ENCODE data around the gene MYO7A. TPM values are rescaled to one million over a fixed set of nuclear protein-coding genes. Genes with fewer than 3 reads are reported as not detected.

MYO7A gene
- total RNA-seq, 1 donor: 0.43 TPM

- no peak overlapping the region for H3K4me3 ChIP-seq (ENCODE audit: low read depth, low read length)
- no peak for DNase-seq (ENCODE audit: low read depth)
- TF ChIP-seq CTCF (IDR thresholded peaks at IDR 0.05; ENCODE audit: insufficient read depth, low read depth, low read length): no peak
These were observed 44.0 kb downstream of the MYO7A start for GRCh38 chr11:77171885-77172665.

GRCh38 chr11:77172666-77172982 is 44.6 kb downstream of the MYO7A start:
- H3K4me3 ChIP-seq (ENCODE audit: low read depth, low read length): no peak overlapping the region
- TF ChIP-seq CTCF (IDR thresholded peaks at IDR 0.05; ENCODE audit: insufficient read depth, low read depth, low read length): no peak
- no peak for DNase-seq (ENCODE audit: low read depth)

DNA sequence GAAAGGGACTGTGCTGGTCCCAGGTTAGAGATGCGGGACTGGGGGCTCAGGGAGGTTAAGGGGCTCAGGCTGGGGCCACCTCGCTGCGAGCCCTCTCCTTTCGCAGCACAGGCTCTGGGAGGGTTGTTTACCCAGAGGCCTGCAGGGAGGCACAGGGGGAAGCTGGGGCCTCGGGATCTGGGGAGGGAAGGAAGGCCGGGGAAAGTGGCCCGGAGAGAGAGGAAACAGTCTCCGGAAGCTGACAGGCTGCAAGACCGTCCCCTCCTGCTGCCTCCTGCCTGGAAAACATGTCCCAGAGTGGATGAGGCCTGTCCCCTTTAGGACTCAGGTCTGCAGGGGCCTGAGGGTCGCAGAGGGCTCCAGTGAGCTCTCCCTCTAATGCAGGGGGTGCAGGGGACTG is 45.4 kb downstream of the MYO7A start:
- no peak for TF ChIP-seq CTCF (IDR thresholded peaks at IDR 0.05; ENCODE audit: insufficient read depth, low read depth, low read length)
- DNase-seq (ENCODE audit: low read depth): no peak
- no peak overlapping the region for H3K4me3 ChIP-seq (ENCODE audit: low read depth, low read length)

DNA sequence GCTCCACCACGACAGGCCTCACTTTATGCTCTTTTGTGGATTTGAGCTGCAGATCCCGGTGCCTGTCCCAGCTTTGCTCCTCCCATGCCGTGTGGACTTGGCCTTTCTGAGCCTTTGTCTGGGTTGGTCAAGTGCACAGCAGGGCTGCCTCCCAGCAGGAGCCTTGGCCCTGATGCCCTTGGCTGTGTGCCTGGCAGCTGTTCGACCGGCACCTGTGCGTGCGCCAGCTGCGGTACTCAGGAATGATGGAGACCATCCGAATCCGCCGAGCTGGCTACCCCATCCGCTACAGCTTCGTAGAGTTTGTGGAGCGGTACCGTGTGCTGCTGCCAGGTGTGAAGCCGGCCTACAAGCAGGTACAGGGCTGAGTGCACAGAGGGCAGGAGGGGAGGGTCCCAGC is 46.5 kb downstream of the MYO7A start:
- DNase-seq (ENCODE audit: low read depth): no peak
- no peak for TF ChIP-seq CTCF (IDR thresholded peaks at IDR 0.05; ENCODE audit: insufficient read depth, low read depth, low read length)
- no peak overlapping the region for H3K4me3 ChIP-seq (ENCODE audit: low read depth, low read length)

GRCh38 chr11:77175021-77175842 is 47.2 kb downstream of the MYO7A start:
- TF ChIP-seq CTCF (IDR thresholded peaks at IDR 0.05; ENCODE audit: insufficient read depth, low read depth, low read length): no peak
- DNase-seq (ENCODE audit: low read depth): no peak
- H3K4me3 ChIP-seq (ENCODE audit: low read depth, low read length): no peak overlapping the region

GRCh38 chr11:77175869-77176539 is 48.0 kb downstream of the MYO7A start:
- H3K4me3 ChIP-seq (ENCODE audit: low read depth, low read length): no peak overlapping the region
- DNase-seq (ENCODE audit: low read depth): no peak
- no peak for TF ChIP-seq CTCF (IDR thresholded peaks at IDR 0.05; ENCODE audit: insufficient read depth, low read depth, low read length)
